Panc1 (cell line): ENCODE results near the gene POGK.

Source experiments
- SIN3A ChIP-seq: IDR thresholded peaks from 2 replicates; pipeline ENCODE4 v1.6.1; 2012; ENCODE audit warnings: low read depth, mild to moderate bottlenecking, low read length, moderate library complexity, borderline replicate concordance; ENCODE audit not compliant: insufficient read depth
- TF ChIP-seq, protein P1 (sequence below): fragments of 450-650 bp; IDR thresholded peaks from 2 replicates; pipeline ENCODE4 v1.5.1; 2017; ENCODE audit warnings: mild to moderate bottlenecking

DNA sequence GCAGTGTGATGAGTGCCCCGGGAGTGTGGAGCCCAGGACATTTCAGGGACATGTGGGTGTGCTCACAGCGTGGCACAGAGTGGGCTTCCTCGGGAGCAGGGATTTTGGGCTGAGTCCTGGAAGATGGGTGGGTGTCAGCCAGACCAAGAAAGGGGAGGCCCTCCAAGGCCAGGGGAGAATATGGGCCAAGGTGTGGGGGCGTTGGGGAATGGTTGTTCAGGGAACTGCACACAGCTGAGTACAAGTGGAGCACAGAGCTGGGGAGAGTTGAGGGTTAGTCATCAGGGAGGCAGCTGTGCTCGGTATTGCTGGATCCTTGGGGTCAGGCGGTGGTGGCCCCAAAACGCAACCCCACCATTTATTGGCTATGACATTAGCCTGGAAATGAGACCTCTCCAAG, 5.5 kb downstream of the POGK start:
- TF ChIP-seq SIN3A, result no peak
- TF ChIP-seq, protein P1, sequence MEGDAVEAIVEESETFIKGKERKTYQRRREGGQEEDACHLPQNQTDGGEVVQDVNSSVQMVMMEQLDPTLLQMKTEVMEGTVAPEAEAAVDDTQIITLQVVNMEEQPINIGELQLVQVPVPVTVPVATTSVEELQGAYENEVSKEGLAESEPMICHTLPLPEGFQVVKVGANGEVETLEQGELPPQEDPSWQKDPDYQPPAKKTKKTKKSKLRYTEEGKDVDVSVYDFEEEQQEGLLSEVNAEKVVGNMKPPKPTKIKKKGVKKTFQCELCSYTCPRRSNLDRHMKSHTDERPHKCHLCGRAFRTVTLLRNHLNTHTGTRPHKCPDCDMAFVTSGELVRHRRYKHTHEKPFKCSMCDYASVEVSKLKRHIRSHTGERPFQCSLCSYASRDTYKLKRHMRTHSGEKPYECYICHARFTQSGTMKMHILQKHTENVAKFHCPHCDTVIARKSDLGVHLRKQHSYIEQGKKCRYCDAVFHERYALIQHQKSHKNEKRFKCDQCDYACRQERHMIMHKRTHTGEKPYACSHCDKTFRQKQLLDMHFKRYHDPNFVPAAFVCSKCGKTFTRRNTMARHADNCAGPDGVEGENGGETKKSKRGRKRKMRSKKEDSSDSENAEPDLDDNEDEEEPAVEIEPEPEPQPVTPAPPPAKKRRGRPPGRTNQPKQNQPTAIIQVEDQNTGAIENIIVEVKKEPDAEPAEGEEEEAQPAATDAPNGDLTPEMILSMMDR, result no peak
